HepG2 (cell line): ENCODE measurements around the gene CTSD. TPM values are rescaled to one million over a fixed set of nuclear protein-coding genes. Genes with fewer than 3 reads are reported as not detected.

Experiments used
- ATAC-seq: fragments of 200-7000 bp; cut with Tn5 transposase; 3 replicates; pipeline ENCODE4 v1.9.1; 2020; ENCODE audit warnings: mild to moderate bottlenecking, moderate library complexity
- BruUV-seq: library from RNA; stranded (reverse); fragments of 400-500 nt; replicated peaks from 2 replicates; lab custom pipeline; 2021; lab: Mats Ljungman, UMichigan
- CTCF ChIA-PET: fragments of 300-600 bp; formaldehyde crosslinking; extraction: SDS; loops from one replicate; lab custom pipeline; 2021; ENCODE audit warnings: low total read pairs, inconsistent platforms, low intra/inter-chr PET ratio; lab: Yijun Ruan, JAX
- POLR2A ChIA-PET: fragments of 350-600 bp; sonication (Branson Sonifier 250); formaldehyde crosslinking; loops from one replicate; lab custom pipeline; 2020; ENCODE audit warnings: antibody characterized with exemption, inconsistent platforms; lab: Yijun Ruan, JAX
- DNase-seq: peaks from one replicate; pipeline ENCODE4 v3.0.0-alpha.2; 2015; ENCODE audit warnings: low spot score
- FAIRE-seq: peaks from 3 replicates; lab custom pipeline; 2011; peaks lifted over from hg19 to GRCh38; lab: Jason Lieb, UNC
- H2AFZ ChIP-seq: one replicate; pipeline ENCODE4 v1.6.1; 2011; ENCODE audit warnings: low read length, inconsistent platforms
- H3K27ac ChIP-seq: fragments of 300-600 bp; 3 replicates; pipeline ENCODE4 v1.8.0; 2011; ENCODE audit warnings: mixed run types, mild to moderate bottlenecking, mixed read lengths, low read length, inconsistent platforms; ENCODE audit not compliant: insufficient read depth; ENCODE audit errors: extremely low read length
- H3K27me3 ChIP-seq, 2 experiments: fragments of 200-600 bp in 1 of 2; 2 replicates in 1 of 2; 3 replicates in 1 of 2; pipeline versions ENCODE4 v1.6.0 to v1.8.0; 2011; ENCODE audit warnings: low read length in 2 of 2, mild to moderate bottlenecking in 2 of 2, moderate library complexity in 2 of 2, inconsistent platforms in 1 of 2; ENCODE audit not compliant: insufficient read depth in 2 of 2, control insufficient read depth in 1 of 2
- H3K36me3 ChIP-seq, 2 experiments: fragments of 200-600 bp in 1 of 2; replicated peaks in 1 of 2; 2 replicates in 1 of 2; 3 replicates in 1 of 2; pipeline versions ENCODE4 v1.5.1 to v1.8.0; 2011; ENCODE audit warnings: low read length in 2 of 2, inconsistent platforms in 1 of 2; ENCODE audit not compliant: insufficient read depth in 2 of 2, control insufficient read depth in 1 of 2
- H3K4me1 ChIP-seq: 2 replicates; pipeline ENCODE4 v1.5.1; 2012; ENCODE audit warnings: low read length, inconsistent platforms; ENCODE audit not compliant: insufficient read depth
- H3K4me2 ChIP-seq: 2 replicates; pipeline ENCODE4 v1.6.0; 2011; ENCODE audit warnings: low read depth, low read length, inconsistent platforms
- H3K4me3 ChIP-seq, 3 experiments: fragments of 200-600 bp in 1 of 3; sonication (generic), shearing (Covaris generic) in 1 of 3; replicated peaks in 1 of 3; 2 replicates each; pipeline ENCODE4 v1.5.1; 2011 to 2016; ENCODE audit warnings: low read length in 3 of 3, inconsistent platforms in 2 of 3, low read depth in 2 of 3, mild to moderate bottlenecking in 2 of 3, control low read depth in 1 of 3, mixed read lengths in 1 of 3; ENCODE audit not compliant: insufficient read depth in 1 of 3
- H3K79me2 ChIP-seq: one replicate; pipeline ENCODE4 v1.6.1; 2011; ENCODE audit warnings: low read length, inconsistent platforms; ENCODE audit not compliant: insufficient read depth
- H3K9ac ChIP-seq: 2 replicates; pipeline ENCODE4 v1.6.0; 2011; ENCODE audit warnings: mild to moderate bottlenecking, low read depth, low read length, inconsistent platforms; ENCODE audit not compliant: insufficient read depth
- H3K9me3 ChIP-seq: 2 replicates; pipeline ENCODE4 v1.5.1; 2012; ENCODE audit warnings: mild to moderate bottlenecking, low read length
- H4K20me1 ChIP-seq: 2 replicates; pipeline ENCODE4 v1.6.0; 2011; ENCODE audit warnings: inconsistent platforms, mild to moderate bottlenecking, low read length, moderate library complexity; ENCODE audit not compliant: insufficient read depth
- AGO2 ChIP-seq: fragments of 200-400 bp; formaldehyde crosslinking; optimal IDR thresholded peaks from 2 replicates; pipeline ENCODE3; 2017; ENCODE audit warnings: mild to moderate bottlenecking, low read depth, low read length, moderate library complexity
- ARNT2 ChIP-seq: sonication (generic); formaldehyde crosslinking; IDR thresholded peaks from 2 replicates; pipeline ENCODE4 v1.8.0; 2022; ENCODE audit warnings: mild to moderate bottlenecking, low read depth, missing genetic modification reagents, moderate library complexity
- ATM ChIP-seq: fragments of 450-650 bp; IDR thresholded peaks from 2 replicates; pipeline ENCODE4 v1.7.1; 2017; ENCODE audit warnings: mild to moderate bottlenecking, borderline replicate concordance
- ATRX ChIP-seq: sonication (generic); formaldehyde crosslinking; IDR thresholded peaks from 2 replicates; pipeline ENCODE4 v1.4.0; 2020; ENCODE audit warnings: missing genetic modification reagents, borderline replicate concordance
- BCL6 ChIP-seq: IDR thresholded peaks from 2 replicates; pipeline ENCODE4 v1.6.1; 2016; ENCODE audit warnings: missing genetic modification reagents, missing compliant biosample characterization
- CHCHD3 ChIP-seq: sonication (generic); formaldehyde crosslinking; IDR thresholded peaks from 2 replicates; pipeline ENCODE4 v1.8.0; 2022; ENCODE audit warnings: mild to moderate bottlenecking, missing genetic modification reagents, moderate library complexity
- DNMT1 ChIP-seq: sonication (generic); formaldehyde crosslinking; IDR thresholded peaks from 2 replicates; pipeline ENCODE4 v1.5.1; 2020; ENCODE audit warnings: mild to moderate bottlenecking, missing genetic modification reagents
- FOXM1 ChIP-seq: sonication (generic); formaldehyde crosslinking; IDR thresholded peaks from 2 replicates; pipeline ENCODE4 v1.5.0; 2020; ENCODE audit warnings: missing genetic modification reagents
- FOXP1 ChIP-seq, 2 experiments: fragments of 450-650 bp in 1 of 2; IDR thresholded peaks; 2 replicates each; pipeline ENCODE4 v1.6.1; 2017 to 2018; ENCODE audit warnings: antibody characterized with exemption in 1 of 2
- GABPA ChIP-seq, 2 experiments: IDR thresholded peaks; 2 replicates each; pipeline ENCODE4 v1.6.1; 2011 to 2016; ENCODE audit warnings: low read depth in 2 of 2, low read length in 1 of 2, missing biosample characterization in 1 of 2, missing genetic modification characterization in 1 of 2
- GZF1 ChIP-seq: sonication (generic); formaldehyde crosslinking; IDR thresholded peaks from 2 replicates; pipeline ENCODE4 v1.5.1; 2020; ENCODE audit warnings: mild to moderate bottlenecking, missing genetic modification reagents
- KDM4B ChIP-seq: sonication (generic); formaldehyde crosslinking; IDR thresholded peaks from 2 replicates; pipeline ENCODE4 v1.4.0; 2020; ENCODE audit warnings: missing genetic modification reagents
- SNAI1 ChIP-seq: sonication (generic); formaldehyde crosslinking; IDR thresholded peaks from 2 replicates; pipeline ENCODE4 v1.5.0; 2020; ENCODE audit warnings: mild to moderate bottlenecking, missing genetic modification reagents, borderline replicate concordance
- SP140L ChIP-seq: sonication (generic); formaldehyde crosslinking; IDR thresholded peaks from 2 replicates; pipeline ENCODE4 v1.4.0; 2020; ENCODE audit warnings: missing genetic modification reagents, borderline replicate concordance
- SP4 ChIP-seq: sonication (generic); formaldehyde crosslinking; IDR thresholded peaks from 2 replicates; pipeline ENCODE4 v1.8.1; 2023; ENCODE audit warnings: mild to moderate bottlenecking, missing genetic modification reagents
- TBX3 ChIP-seq: fragments of 450-650 bp; IDR thresholded peaks from 2 replicates; pipeline ENCODE4 v1.6.1; 2017; ENCODE audit warnings: antibody characterized with exemption, mild to moderate bottlenecking, inconsistent platforms, borderline replicate concordance
- U2AF1 ChIP-seq: fragments of 200-400 bp; formaldehyde crosslinking; optimal IDR thresholded peaks from 2 replicates; pipeline ENCODE3; 2017; ENCODE audit warnings: mild to moderate bottlenecking, low read depth, low read length
- ZBTB21 ChIP-seq: sonication (generic); formaldehyde crosslinking; IDR thresholded peaks from 2 replicates; pipeline ENCODE4 v1.4.0; 2020; ENCODE audit warnings: missing genetic modification reagents
- ZBTB8A ChIP-seq: sonication (generic); formaldehyde crosslinking; IDR thresholded peaks from 2 replicates; pipeline ENCODE4 v1.4.0; 2020; ENCODE audit warnings: mild to moderate bottlenecking, low read depth, missing genetic modification reagents, borderline replicate concordance
- ZC3H13 ChIP-seq: sonication (generic); formaldehyde crosslinking; IDR thresholded peaks from 2 replicates; pipeline ENCODE4 v1.8.1; 2023; ENCODE audit warnings: mild to moderate bottlenecking, missing genetic modification reagents, moderate library complexity
- ZNF232 ChIP-seq: sonication (generic); formaldehyde crosslinking; IDR thresholded peaks from 2 replicates; pipeline ENCODE4 v1.4.0; 2020; ENCODE audit warnings: missing genetic modification reagents, borderline replicate concordance
- ZNF564 ChIP-seq: sonication (generic); formaldehyde crosslinking; IDR thresholded peaks from 2 replicates; pipeline ENCODE4 v1.8.1; 2023; ENCODE audit warnings: mild to moderate bottlenecking, missing genetic modification reagents
- ZNF770 ChIP-seq: sonication (generic); formaldehyde crosslinking; IDR thresholded peaks from 2 replicates; pipeline ENCODE4 v1.5.0; 2020; ENCODE audit warnings: mild to moderate bottlenecking, missing genetic modification reagents
- WGBS: methylation state at CpG from one replicate; pipeline ENCODE4 v1.1.6; 2017; ENCODE audit warnings: low lambda C conversion rate; 5-methylcytosine and 5-hydroxymethylcytosine counted together
- in situ Hi-C: cut with HindIII; loops from 2 replicates; pipeline ENCODE4 v1.10.0; 2017; ENCODE audit warnings: low pct_unique_long_range_greater_than_20kb; ENCODE audit not compliant: extremely low pct_ligation_motif_present
- intact Hi-C: fragments of 100-400 bp; cut with micrococcal nuclease; formaldehyde crosslinking; loops from one replicate; pipeline ENCODE4 v1.10.0; 2022; ENCODE audit not compliant: unreplicated experiment
- polyA plus RNA-seq, 8 experiments: library from polyadenylated mRNA; depleted of rRNA in 3 of 8; stranded (reverse) in 7 of 8; unstranded in 1 of 8; fragments of >200 nt; fragmentation: Illumina TruSeq in 4 of 8; extraction: Trizol in 4 of 8; gene quantifications; 2 replicates each; pipeline versions ENCODE4 v1.2.1 to v1.2.3, GENCODE V29; 2011 to 2016; ENCODE audit warnings: low read depth in 4 of 8, missing spikeins in 1 of 8, mixed read lengths in 1 of 8; ENCODE audit not compliant: insufficient read depth in 1 of 8
- total RNA-seq, 5 experiments: library from RNA; depleted of rRNA; stranded (reverse); fragments of >200 nt; fragmentation: Illumina TruSeq; extraction: Trizol; gene quantifications; 2 replicates each; pipeline ENCODE4 v1.2.3, GENCODE V29; 2016; ENCODE audit warnings: low read depth in 1 of 5
- TF ChIP-seq, protein P1 (sequence below): sonication (generic); formaldehyde crosslinking; IDR thresholded peaks from 2 replicates; pipeline ENCODE4 v1.4.0; 2020; ENCODE audit warnings: missing genetic modification reagents, low read depth, mild to moderate bottlenecking, borderline replicate concordance

CTSD gene
- total and polyA plus RNA-seq, 2 of the 13 experiments (the other 11 are each of a cell fraction or from before 2014, with no cell fraction given): 143 to 230 TPM

GRCh38 chr11:1760351-1761109 lies 3.2 kb downstream of the CTSD start (continued):
- TF ChIP-seq ZC3H13 (CRISPR knock-in tag) (0 out of 2 replicates have a peak, but pooled peaks have one; percentile 31), KDM4B (CRISPR knock-in tag) (no peak), ARNT2 (CRISPR knock-in tag) (no peak), GABPA (IDR thresholded peaks at IDR 0.05; ENCODE audit: low read depth, low read length) (no peak), GABPA (CRISPR knock-in tag; IDR thresholded peaks at IDR 0.05; ENCODE audit: low read depth) (no peak), ZBTB21 (no peak), ZNF564 (CRISPR knock-in tag) (no peak), GZF1 (CRISPR knock-in tag) (no peak), TBX3 (no peak), SP140L (no peak), ZBTB8A (no peak), AGO2 (peak; percentile 15), ZNF232 (CRISPR knock-in tag) (no peak), U2AF1 (no peak), ATM (no peak), FOXP1 (IDR thresholded peaks at IDR 0.05) (no peak), FOXP1 (CRISPR knock-in tag; IDR thresholded peaks at IDR 0.05) (no peak)

GRCh38 chr11:1759851-1760220 lies 3.9 kb downstream of the CTSD start:
- FAIRE-seq (no peak), DNase-seq (no peak), ATAC-seq (no peak)
- Histone ChIP-seq H3K9ac (no peak overlapping the region), H4K20me1 (peaks cover 9% of the 10 kb centered on the region), H3K4me2 (no peak overlapping the region), H3K27ac (no peak overlapping the region), H3K9me3 (no peaks in the 10 kb centered on the region), H3K4me1 (peaks cover 38% of the 10 kb centered on the region), H3K36me3 (peaks cover 22 to 32% of the 10 kb centered on the region in 2 experiments; a peak in 4 of 5 replicates), H3K4me3 (no peak overlapping the region), H2AFZ (no peak overlapping the region), H3K27me3 (no peaks in the 10 kb centered on the region), H3K79me2 (peaks cover 9% of the 10 kb centered on the region)
- intact Hi-C loops: no loop called here
- 87% methylated on average over 5 of the region's 5 CpGs for WGBS
- no TSS peak for BruUV-seq
- in situ Hi-C loops: loop anchor here (5.0 kb wide), 1 partner anchor 63 kb away; the partner anchor contains the start of gene KRTAP5-6
- POLR2A ChIA-PET: interaction anchor here (0.6 kb wide), 1 partner anchor 36 kb away, joined by 3 read pairs; no protein-coding TSS in a partner anchor
- CTCF ChIA-PET: no interaction called here
- TF ChIP-seq SP4 (CRISPR knock-in tag): no peak
- TF ChIP-seq ZNF770: no peak
- no peak for TF ChIP-seq CHCHD3 (CRISPR knock-in tag)
- no peak for TF ChIP-seq DNMT1 (CRISPR knock-in tag)
- no peak for TF ChIP-seq BCL6 (CRISPR knock-in tag)
- no peak for TF ChIP-seq FOXM1
- no peak for TF ChIP-seq SNAI1 (CRISPR knock-in tag)
- TF ChIP-seq ATRX (CRISPR knock-in tag): no peak
- TF ChIP-seq, protein P1, sequence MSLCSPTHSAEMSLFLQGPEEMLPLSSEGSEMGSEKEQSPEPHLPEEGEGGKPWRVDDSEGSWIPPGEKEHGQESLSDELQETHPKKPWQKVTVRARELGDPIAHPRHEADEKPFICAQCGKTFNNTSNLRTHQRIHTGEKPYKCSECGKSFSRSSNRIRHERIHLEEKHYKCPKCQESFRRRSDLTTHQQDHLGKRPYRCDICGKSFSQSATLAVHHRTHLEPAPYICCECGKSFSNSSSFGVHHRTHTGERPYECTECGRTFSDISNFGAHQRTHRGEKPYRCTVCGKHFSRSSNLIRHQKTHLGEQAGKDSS (CRISPR knock-in tag): no peak
